CD14-positive monocyte (primary cell): Measurements from ENCODE around the gene COLEC11. TPM values are rescaled to one million over a fixed set of nuclear protein-coding genes. Genes with fewer than 3 reads are reported as not detected.

Experiments used
- DNase-seq, 3 donors: peaks; one replicate each; pipeline ENCODE4 v3.0.0-alpha.2; 2011 to 2022
- H2AFZ ChIP-seq: 2 replicates; pipeline ENCODE4 v1.6.0; 2012; ENCODE audit warnings: mild to moderate bottlenecking, low read depth, low read length, inconsistent platforms; ENCODE audit not compliant: insufficient read depth, poor library complexity, severe bottlenecking
- H3K27ac ChIP-seq, 2 donors: 1 replicate in 1 of 2; 2 replicates in 1 of 2; pipeline ENCODE4 v1.5.1; 2012 to 2013; ENCODE audit warnings: low read length in 2 of 2, control low read depth in 1 of 2, inconsistent platforms in 1 of 2, low read depth in 1 of 2, mild to moderate bottlenecking in 1 of 2
- H3K27me3 ChIP-seq, 2 donors: one replicate each; pipeline versions ENCODE4 v1.6.0 to v1.6.1; 2011 to 2013; ENCODE audit warnings: low read length in 2 of 2; ENCODE audit not compliant: control insufficient read depth in 2 of 2, insufficient read depth in 2 of 2
- H3K36me3 ChIP-seq, 2 donors: replicated peaks in 1 of 2; 1 replicate in 1 of 2; 2 replicates in 1 of 2; pipeline versions ENCODE4 v1.5.1 to v1.6.1; 2012 to 2013; ENCODE audit warnings: low read length in 2 of 2, control low read depth in 1 of 2, inconsistent platforms in 1 of 2, mild to moderate bottlenecking in 1 of 2; ENCODE audit not compliant: insufficient read depth in 2 of 2, control insufficient read depth in 1 of 2
- H3K4me1 ChIP-seq, 2 donors: 1 replicate in 1 of 2; 2 replicates in 1 of 2; pipeline versions ENCODE4 v1.5.1 to v1.6.1; 2012 to 2013; ENCODE audit warnings: low read length in 2 of 2, control low read depth in 1 of 2, inconsistent platforms in 1 of 2, mild to moderate bottlenecking in 1 of 2, moderate library complexity in 1 of 2; ENCODE audit not compliant: insufficient read depth in 2 of 2, control insufficient read depth in 1 of 2
- H3K4me2 ChIP-seq: replicated peaks from 2 replicates; pipeline ENCODE3; 2012; ENCODE audit warnings: low read length, moderate library complexity, mild to moderate bottlenecking; ENCODE audit not compliant: poor library complexity, severe bottlenecking; ENCODE audit errors: extremely low read depth
- H3K4me3 ChIP-seq, 3 experiments: fragments of 200-600 bp in 1 of 3; sonication (generic) in 1 of 3; replicated peaks in 1 of 3; 1 replicate in 2 of 3; 2 replicates in 1 of 3; pipeline ENCODE4 v1.5.1; 2011 to 2013; ENCODE audit warnings: low read length in 3 of 3, mild to moderate bottlenecking in 3 of 3, control low read depth in 2 of 3, low read depth in 2 of 3, inconsistent platforms in 1 of 3, moderate library complexity in 1 of 3
- H3K79me2 ChIP-seq: 2 replicates; pipeline ENCODE4 v1.6.0; 2012; ENCODE audit warnings: mild to moderate bottlenecking, control low read depth, inconsistent platforms, low read length, moderate library complexity; ENCODE audit not compliant: insufficient read depth
- H3K9ac ChIP-seq: 2 replicates; pipeline ENCODE4 v1.6.0; 2017; ENCODE audit warnings: low read length, mild to moderate bottlenecking; ENCODE audit not compliant: insufficient read depth, poor library complexity, severe bottlenecking
- H3K9me3 ChIP-seq, 2 donors: replicated peaks in 1 of 2; 1 replicate in 1 of 2; 2 replicates in 1 of 2; pipeline versions ENCODE4 v1.5.1 to v1.6.1; 2012 to 2013; ENCODE audit warnings: low read length in 2 of 2, control low read depth in 1 of 2; ENCODE audit not compliant: control insufficient read depth in 1 of 2, insufficient read depth in 1 of 2
- H4K20me1 ChIP-seq: 2 replicates; pipeline ENCODE4 v1.6.0; 2012; ENCODE audit warnings: mild to moderate bottlenecking, low read length, control low read depth, moderate library complexity; ENCODE audit not compliant: insufficient read depth
- H3K27ac Mint-ChIP-seq, 7 donors: one replicate each; pipeline ENCODE4 v1.8.0; 2020; ENCODE audit warnings: mild to moderate bottlenecking in 7 of 7, mixed read lengths in 7 of 7, moderate library complexity in 6 of 7, inconsistent platforms in 2 of 7
- H3K27me3 Mint-ChIP-seq, 3 donors: one replicate each; pipeline ENCODE4 v1.8.0; 2021 to 2022; ENCODE audit warnings: low read depth in 3 of 3, mild to moderate bottlenecking in 3 of 3, mixed read lengths in 3 of 3, moderate library complexity in 3 of 3, inconsistent platforms in 1 of 3
- H3K36me3 Mint-ChIP-seq, 2 donors: one replicate each; pipeline ENCODE4 v1.8.0; 2020; ENCODE audit warnings: mixed read lengths in 2 of 2, inconsistent platforms in 1 of 2, mild to moderate bottlenecking in 1 of 2
- H3K4me1 Mint-ChIP-seq: one replicate; pipeline ENCODE4 v1.8.0; 2020; ENCODE audit warnings: mild to moderate bottlenecking, mixed read lengths
- H3K4me3 Mint-ChIP-seq, 2 donors: one replicate each; pipeline ENCODE4 v1.8.0; 2020; ENCODE audit warnings: mild to moderate bottlenecking in 2 of 2, mixed read lengths in 2 of 2, moderate library complexity in 1 of 2
- H3K9me3 Mint-ChIP-seq, 7 donors: one replicate each; pipeline ENCODE4 v1.8.0; 2020 to 2022; ENCODE audit warnings: mixed read lengths in 7 of 7, mild to moderate bottlenecking in 6 of 7, moderate library complexity in 6 of 7, inconsistent platforms in 2 of 7
- WGBS: methylation state at CpG from one replicate; pipeline ENCODE4 v1.1.5; 2013; ENCODE audit warnings: missing lambda C conversion rate; ENCODE audit not compliant: insufficient coverage; 5-methylcytosine and 5-hydroxymethylcytosine counted together
- intact Hi-C, 2 donors: fragments of 100-400 bp; cut with micrococcal nuclease; formaldehyde crosslinking; loops; one replicate each; pipeline versions ENCODE4 v1.15.0 to v1.15.1; 2023
- polyA plus RNA-seq, 3 donors: library from polyadenylated mRNA; depleted of rRNA in 1 of 3; unstranded in 2 of 3; stranded (reverse) in 1 of 3; fragments of 300-500 nt in 2 of 3; fragments of >200 nt in 1 of 3; fragmentation: Illumina TruSeq in 2 of 3; gene quantifications; 1 replicate in 2 of 3; 2 replicates in 1 of 3; pipeline ENCODE4 v1.2.3, GENCODE V29; 2012 to 2021
- TF ChIP-seq, protein P1 (sequence below): fragments of 200-600 bp; IDR thresholded peaks from one replicate; pipeline ENCODE4 v1.8.0; 2022; ENCODE audit warnings: antibody characterized with exemption, mild to moderate bottlenecking

The COLEC11 gene
- polyA plus RNA-seq, 3 donors: not detected

DNA sequence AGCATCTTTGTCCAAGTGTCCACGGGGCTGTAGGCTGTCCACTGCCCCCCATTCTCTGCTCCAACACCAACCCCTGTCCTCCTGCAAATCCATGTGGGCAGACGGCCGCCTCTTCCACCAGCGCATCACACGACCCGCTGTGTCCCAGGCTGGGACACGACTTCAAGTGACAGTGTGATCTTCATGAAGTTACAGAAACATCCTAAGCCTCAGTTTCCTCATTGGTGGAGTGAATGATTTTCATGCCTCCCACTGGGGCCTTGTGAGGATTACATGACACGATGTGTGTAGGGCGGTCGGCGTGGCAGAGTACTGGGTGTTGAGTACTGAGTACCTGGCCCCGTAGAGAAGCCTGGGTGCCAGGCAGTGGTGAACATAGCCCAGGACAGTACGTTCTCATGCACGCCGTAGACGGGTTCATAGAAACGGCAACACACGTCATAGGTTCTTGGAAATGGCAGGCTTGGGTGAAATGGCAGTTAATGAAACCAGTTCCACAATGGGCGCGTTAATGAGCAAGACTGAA, 53.8 kb downstream of the COLEC11 start:
- no peak overlapping the region for H3K27ac Mint-ChIP-seq
- TF ChIP-seq, protein P1, sequence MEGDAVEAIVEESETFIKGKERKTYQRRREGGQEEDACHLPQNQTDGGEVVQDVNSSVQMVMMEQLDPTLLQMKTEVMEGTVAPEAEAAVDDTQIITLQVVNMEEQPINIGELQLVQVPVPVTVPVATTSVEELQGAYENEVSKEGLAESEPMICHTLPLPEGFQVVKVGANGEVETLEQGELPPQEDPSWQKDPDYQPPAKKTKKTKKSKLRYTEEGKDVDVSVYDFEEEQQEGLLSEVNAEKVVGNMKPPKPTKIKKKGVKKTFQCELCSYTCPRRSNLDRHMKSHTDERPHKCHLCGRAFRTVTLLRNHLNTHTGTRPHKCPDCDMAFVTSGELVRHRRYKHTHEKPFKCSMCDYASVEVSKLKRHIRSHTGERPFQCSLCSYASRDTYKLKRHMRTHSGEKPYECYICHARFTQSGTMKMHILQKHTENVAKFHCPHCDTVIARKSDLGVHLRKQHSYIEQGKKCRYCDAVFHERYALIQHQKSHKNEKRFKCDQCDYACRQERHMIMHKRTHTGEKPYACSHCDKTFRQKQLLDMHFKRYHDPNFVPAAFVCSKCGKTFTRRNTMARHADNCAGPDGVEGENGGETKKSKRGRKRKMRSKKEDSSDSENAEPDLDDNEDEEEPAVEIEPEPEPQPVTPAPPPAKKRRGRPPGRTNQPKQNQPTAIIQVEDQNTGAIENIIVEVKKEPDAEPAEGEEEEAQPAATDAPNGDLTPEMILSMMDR: no peak

DNA sequence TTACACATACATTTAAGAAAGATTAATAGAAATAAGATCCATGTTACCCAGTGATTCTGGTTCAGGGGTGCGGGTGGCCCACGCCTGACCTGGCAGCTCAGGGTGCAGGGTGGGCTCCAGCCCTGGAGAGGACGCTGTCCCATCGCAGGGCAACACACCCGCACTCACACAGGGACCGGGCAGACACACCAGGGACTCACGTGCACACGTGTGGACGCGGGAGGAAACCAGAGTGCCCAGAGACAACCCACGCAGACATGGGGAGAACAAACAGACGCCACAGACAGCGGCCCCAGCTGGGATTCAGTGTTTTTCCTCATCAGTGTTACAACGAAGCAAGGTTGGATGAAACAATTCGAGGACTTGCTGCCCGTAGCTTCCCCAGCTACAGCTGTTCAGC, 54.7 kb downstream of the COLEC11 start:
- intact Hi-C loops: loop anchor here in 1 of 2 donors (5.0 kb wide), 1 partner anchor 222 kb away; no protein-coding TSS in a partner anchor
- Mint-ChIP-seq H3K4me3 (no peak overlapping the region), H3K36me3 (no peaks in the 10 kb centered on the region), H3K9me3 (peaks cover 0 to 5% (median 0%) of the 10 kb centered on the region in 7 donors), H3K27ac (no peak overlapping the region), H3K4me1 (peaks cover 11% of the 10 kb centered on the region), H3K27me3 (peaks cover 14 to 27% (median 26%) of the 10 kb centered on the region in 3 donors)
- H3K4me3 ChIP-seq: no peak overlapping the region
- no peaks in the 10 kb centered on the region for H3K79me2 ChIP-seq
- no peak for DNase-seq
- H2AFZ ChIP-seq: no peak overlapping the region
- H3K9me3 ChIP-seq: no peaks in the 10 kb centered on the region
- 88% methylated on average over 16 of the region's 16 CpGs for WGBS
- H3K36me3 ChIP-seq: no peaks in the 10 kb centered on the region
- no peak overlapping the region for H3K4me2 ChIP-seq
- no peak overlapping the region for H3K27ac ChIP-seq
- H3K27me3 ChIP-seq: peaks cover 0 to 17% of the 10 kb centered on the region in 2 donors
- no peak overlapping the region for H3K9ac ChIP-seq
- H4K20me1 ChIP-seq: no peaks in the 10 kb centered on the region
- TF ChIP-seq, protein P1: no peak
- peaks cover 2 to 10% of the 10 kb centered on the region in 2 donors for H3K4me1 ChIP-seq

More for the DNA sequence above, 53.8 kb downstream of the COLEC11 start:
- Histone ChIP-seq H3K4me1 (peaks cover 2 to 10% of the 10 kb centered on the region in 2 donors), H3K27me3 (peaks cover 0 to 17% of the 10 kb centered on the region in 2 donors), H3K9ac (no peak overlapping the region), H2AFZ (no peak overlapping the region), H3K9me3 (no peaks in the 10 kb centered on the region), H3K79me2 (no peaks in the 10 kb centered on the region), H3K4me2 (no peak overlapping the region), H3K4me3 (no peak overlapping the region), H3K27ac (no peak overlapping the region), H4K20me1 (no peaks in the 10 kb centered on the region), H3K36me3 (no peaks in the 10 kb centered on the region)
- WGBS: 92% methylated on average over 16 of the region's 20 CpGs
- Mint-ChIP-seq H3K4me3 (no peak overlapping the region), H3K9me3 (peaks cover 0 to 5% (median 0%) of the 10 kb centered on the region in 7 donors), H3K4me1 (peaks cover 11% of the 10 kb centered on the region), H3K36me3 (no peaks in the 10 kb centered on the region), H3K27me3 (peaks cover 14 to 27% (median 25%) of the 10 kb centered on the region in 3 donors)
- DNase-seq: no peak
- intact Hi-C loops: loop anchor here in 1 of 2 donors (5.0 kb wide), 1 partner anchor 221 kb away; no protein-coding TSS in a partner anchor
